B cell (primary cell): Measurements from ENCODE around the gene ZNF410. TPM values are rescaled to one million over a fixed set of nuclear protein-coding genes. Genes with fewer than 3 reads are reported as not detected.

Source experiments
- ATAC-seq: fragments of 200-7000 bp; cut with Tn5 transposase; one replicate; pipeline ENCODE4 v1.10.0; 2021; ENCODE audit warnings: low read depth, mild to moderate bottlenecking, moderate number of reproducible peaks, moderate library complexity
- CTCF ChIA-PET: fragments of 350-600 bp; sonication (Branson Sonifier 250); formaldehyde crosslinking; loops from one replicate; lab custom pipeline; 2021; ENCODE audit warnings: antibody characterized with exemption, inconsistent platforms; lab: Charles Lee
- POLR2A ChIA-PET: fragments of 350-600 bp; sonication (Branson Sonifier 250); formaldehyde crosslinking; loops from one replicate; lab custom pipeline; 2021; ENCODE audit warnings: antibody characterized with exemption; lab: Charles Lee
- DNase-seq: peaks from one replicate; pipeline ENCODE4 v3.0.0; 2013
- H2AFZ ChIP-seq: 2 replicates; pipeline ENCODE4 v1.6.1; 2012; ENCODE audit warnings: mild to moderate bottlenecking, low read depth, low read length; ENCODE audit not compliant: insufficient read depth, poor library complexity, severe bottlenecking
- H3K27ac ChIP-seq, 2 donors: 1 replicate in 1 of 2; 2 replicates in 1 of 2; pipeline ENCODE4 v1.5.1; 2012 to 2013; ENCODE audit warnings: low read length in 2 of 2, mild to moderate bottlenecking in 2 of 2, moderate library complexity in 1 of 2
- H3K27me3 ChIP-seq, 4 experiments: fragments of 200-600 bp in 1 of 4; sonication (generic) in 1 of 4; replicated peaks in 1 of 4; 1 replicate in 2 of 4; 2 replicates in 2 of 4; pipeline versions ENCODE4 v1.6.1 to v1.7.0; 2013 to 2016; ENCODE audit warnings: low read length in 3 of 4, mild to moderate bottlenecking in 2 of 4, mixed read lengths in 1 of 4, moderate library complexity in 1 of 4; ENCODE audit not compliant: insufficient read depth in 4 of 4, control insufficient read depth in 3 of 4; ENCODE audit errors: control extremely low read depth in 1 of 4
- H3K36me3 ChIP-seq, 2 experiments: replicated peaks in 1 of 2; 1 replicate in 1 of 2; 2 replicates in 1 of 2; pipeline versions ENCODE4 v1.6.1 to v1.7.1; 2013; ENCODE audit warnings: low read length in 1 of 2; ENCODE audit not compliant: insufficient read depth in 2 of 2, control insufficient read depth in 1 of 2; ENCODE audit errors: control extremely low read depth in 1 of 2, extremely low read depth in 1 of 2
- H3K4me1 ChIP-seq, 2 donors: fragments of 200-600 bp in 1 of 2; sonication (generic) in 1 of 2; 1 replicate in 1 of 2; 2 replicates in 1 of 2; pipeline versions ENCODE4 v1.5.1 to v1.6.1; 2013 to 2017; ENCODE audit warnings: low read length in 2 of 2; ENCODE audit not compliant: control insufficient read depth in 2 of 2, insufficient read depth in 2 of 2
- H3K4me2 ChIP-seq: replicated peaks from 2 replicates; pipeline ENCODE3; 2012; ENCODE audit warnings: mild to moderate bottlenecking, low read depth, low read length; ENCODE audit not compliant: poor library complexity, severe bottlenecking
- H3K4me3 ChIP-seq, 5 experiments: fragments of 200-600 bp in 1 of 5; sonication (generic) in 1 of 5; 1 replicate in 3 of 5; 2 replicates in 2 of 5; pipeline versions ENCODE4 v1.5.1 to v1.7.0; 2011 to 2016; ENCODE audit warnings: low read length in 4 of 5, mild to moderate bottlenecking in 4 of 5, low read depth in 2 of 5, control low read depth in 1 of 5, moderate library complexity in 1 of 5; ENCODE audit not compliant: insufficient read depth in 1 of 5; ENCODE audit errors: control extremely low read depth in 1 of 5, extremely low read depth in 1 of 5
- H3K79me2 ChIP-seq: fragments of 200-600 bp; sonication (generic); one replicate; pipeline ENCODE4 v1.6.0; 2016; ENCODE audit warnings: low read length; ENCODE audit not compliant: control insufficient read depth, insufficient read depth
- H3K9ac ChIP-seq: fragments of 200-600 bp; sonication (generic); 2 replicates; pipeline ENCODE4 v1.6.1; 2017; ENCODE audit warnings: mild to moderate bottlenecking, low read length, moderate library complexity
- H3K9me3 ChIP-seq, 3 donors: one replicate each; pipeline versions ENCODE4 v1.6.1 to v1.7.1; 2013; ENCODE audit warnings: low read length in 2 of 3; ENCODE audit not compliant: control insufficient read depth in 2 of 3, insufficient read depth in 1 of 3; ENCODE audit errors: control extremely low read depth in 1 of 3
- H4K20me1 ChIP-seq: 2 replicates; pipeline ENCODE4 v1.6.0; 2012; ENCODE audit warnings: mild to moderate bottlenecking, low read length; ENCODE audit not compliant: insufficient read depth, control insufficient read depth, poor library complexity, severe bottlenecking
- H3K27ac Mint-ChIP-seq: one replicate; pipeline ENCODE4 v1.8.0; 2021; ENCODE audit warnings: mixed read lengths
- H3K27me3 Mint-ChIP-seq: one replicate; pipeline ENCODE4 v1.8.0; 2021; ENCODE audit warnings: mixed read lengths
- H3K4me1 Mint-ChIP-seq: one replicate; pipeline ENCODE4 v1.8.0; 2021; ENCODE audit warnings: mixed read lengths
- H3K4me3 Mint-ChIP-seq: one replicate; pipeline ENCODE4 v1.8.0; 2021; ENCODE audit warnings: mixed read lengths
- H3K9me3 Mint-ChIP-seq: one replicate; pipeline ENCODE4 v1.8.0; 2022; ENCODE audit warnings: mixed read lengths; ENCODE audit not compliant: insufficient read depth
- CTCF ChIP-seq: fragments of 200-600 bp; IDR thresholded peaks from one replicate; pipeline ENCODE4 v1.8.0; 2022; ENCODE audit warnings: antibody characterized with exemption, mild to moderate bottlenecking
- EZH2 ChIP-seq: IDR thresholded peaks from 2 replicates; pipeline ENCODE4 v1.6.1; 2012; ENCODE audit warnings: borderline replicate concordance, low read depth, mild to moderate bottlenecking, moderate library complexity, low read length; ENCODE audit not compliant: insufficient read depth, poor library complexity, severe bottlenecking
- WGBS: methylation state at CpG from one replicate; pipeline ENCODE4 v1.1.5; 2013; ENCODE audit warnings: missing lambda C conversion rate; ENCODE audit not compliant: insufficient coverage; 5-methylcytosine and 5-hydroxymethylcytosine counted together
- intact Hi-C: fragments of 100-400 bp; cut with micrococcal nuclease; formaldehyde crosslinking; loops from one replicate; pipeline ENCODE4 v1.10.0; 2022
- polyA plus RNA-seq: library from polyadenylated mRNA; depleted of rRNA; stranded (reverse); fragments of >200 nt; gene quantifications from 2 replicates; pipeline ENCODE4 v1.2.3, GENCODE V29; 2012
- total RNA-seq, 2 donors: library from RNA; stranded (reverse); fragments of 120-200 nt in 1 of 2; gene quantifications; 1 replicate in 1 of 2; 2 replicates in 1 of 2; pipeline versions ENCODE4 v1.2.3 to v1.2.4, GENCODE V29; 2013 to 2022

ZNF410 gene
- total and polyA plus RNA-seq, 2 donors (not counting 1 experiment from before 2014, with no cell fraction given), result 18.9 to 69.0 TPM

GRCh38 chr14:73944432-73945158 lies 57.9 kb downstream of the ZNF410 start:
- H3K4me3 Mint-ChIP-seq, result no peak overlapping the region
- H4K20me1 ChIP-seq, result no peaks in the 10 kb centered on the region
- H3K79me2 ChIP-seq, result peaks cover 3% of the 10 kb centered on the region
- H3K4me3 ChIP-seq, result no peak overlapping the region
- no peak overlapping the region for H3K9ac ChIP-seq
- TF ChIP-seq EZH2 (no peak), CTCF (no peak)
- H3K27ac Mint-ChIP-seq, result no peak overlapping the region
- 96% methylated on average over 16 of the region's 17 CpGs for WGBS
- CTCF ChIA-PET, result no interaction called here
- H3K9me3 Mint-ChIP-seq, result no peaks in the 10 kb centered on the region
- no peak overlapping the region for H3K27ac ChIP-seq
- H3K9me3 ChIP-seq, result no peaks in the 10 kb centered on the region
- intact Hi-C loops, result no loop called here
- peaks cover 6% of the 10 kb centered on the region in 2 donors for H3K4me1 ChIP-seq
- peaks cover under 1% of the 10 kb centered on the region for H3K4me1 Mint-ChIP-seq
- no peak overlapping the region for H3K4me2 ChIP-seq
- no peak for DNase-seq
- H3K27me3 ChIP-seq, result no peaks in the 10 kb centered on the region
- no peak for ATAC-seq
- no peaks in the 10 kb centered on the region for H3K27me3 Mint-ChIP-seq
- H2AFZ ChIP-seq, result no peak overlapping the region
- POLR2A ChIA-PET, result no interaction called here
- H3K36me3 ChIP-seq, result peaks cover 2 to 18% of the 10 kb centered on the region in 2 experiments

GRCh38 chr14:73945159-73945670 lies 58.6 kb downstream of the ZNF410 start:
- Mint-ChIP-seq H3K4me1 (peaks cover 7% of the 10 kb centered on the region), H3K4me3 (no peak overlapping the region), H3K27me3 (no peaks in the 10 kb centered on the region), H3K27ac (no peak overlapping the region), H3K9me3 (no peaks in the 10 kb centered on the region)
- 95% methylated on average over 3 of the region's 4 CpGs for WGBS
- Histone ChIP-seq H3K79me2 (peaks cover 3% of the 10 kb centered on the region), H4K20me1 (no peaks in the 10 kb centered on the region), H3K4me3 (no peak overlapping the region), H3K27ac (no peak overlapping the region), H3K36me3 (peaks cover 2 to 18% of the 10 kb centered on the region in 2 experiments), H3K9ac (no peak overlapping the region), H3K4me2 (no peak overlapping the region), H3K9me3 (no peaks in the 10 kb centered on the region), H2AFZ (no peak overlapping the region), H3K27me3 (no peaks in the 10 kb centered on the region), H3K4me1 (peaks cover 6% of the 10 kb centered on the region in 2 donors)
- no peak for TF ChIP-seq CTCF
- no peak for TF ChIP-seq EZH2
- DNase-seq (no peak), ATAC-seq (no peak)
- intact Hi-C loops, result no loop called here
- ChIA-PET POLR2A (interaction anchor here (0.6 to 0.7 kb wide), 2 partner anchors 101 to 945 kb away, joined by 3 to 5 read pairs; no protein-coding TSS in a partner anchor), CTCF (no interaction called here)
